DMS 273 (cell line): Measurements from ENCODE around the gene FAM13A.
"Not testable (repeated sequence)": the region's sequence is repeated elsewhere in the genome, so short reads cannot be mapped to it uniquely, and the experiment has no call there.

Source experiments
- DNase-seq: peaks from one replicate; lab custom pipeline; 2025; ENCODE audit not compliant: unreplicated experiment; lab: John Stamatoyannopoulos, UW

Gene FAM13A

GRCh38 chr4:88964450-88964849 lies 92.5 kb downstream of the FAM13A start:
- DNase-seq = no peak

- DNase-seq = no peak
These were observed 93.2 kb downstream of the FAM13A start for GRCh38 chr4:88963817-88964216.

- DNase-seq = no peak
These were observed 94.6 kb downstream of the FAM13A start for GRCh38 chr4:88962396-88962795.

GRCh38 chr4:88960576-88960975 lies 96.4 kb downstream of the FAM13A start:
- no peak for DNase-seq

- no peak for DNase-seq
These were observed 98.9 kb downstream of the FAM13A start for GRCh38 chr4:88958080-88958479.

- no peak for DNase-seq
These were observed 99.4 kb downstream of the FAM13A start for GRCh38 chr4:88957570-88957969.

- no peak for DNase-seq
These were observed 101.2 kb downstream of the FAM13A start for GRCh38 chr4:88955580-88956380.

- no peak for DNase-seq
These were observed 103.6 kb downstream of the FAM13A start for GRCh38 chr4:88953400-88953799.

- no peak for DNase-seq
These were observed 104.9 kb downstream of the FAM13A start for GRCh38 chr4:88952081-88952480.

- no peak for DNase-seq
These were observed 107.4 kb downstream of the FAM13A start for GRCh38 chr4:88949605-88950004.

- DNase-seq = no peak
These were observed 116.5 kb downstream of the FAM13A start for GRCh38 chr4:88940506-88940905.

- DNase-seq = no peak
These were observed 117.3 kb downstream of the FAM13A start for GRCh38 chr4:88939697-88940096.

- peak; percentile 3 for DNase-seq
These were observed 118.8 kb downstream of the FAM13A start for GRCh38 chr4:88938138-88938537.

- DNase-seq = no peak
These were observed 119.9 kb downstream of the FAM13A start for GRCh38 chr4:88937081-88937480.

GRCh38 chr4:88933414-88934160 lies 123.4 kb downstream of the FAM13A start:
- no peak for DNase-seq

- no peak for DNase-seq
These were observed 128.1 kb downstream of the FAM13A start for GRCh38 chr4:88928852-88929251.

- no peak for DNase-seq
These were observed 129.6 kb downstream of the FAM13A start for GRCh38 chr4:88927420-88927819.

- DNase-seq = no peak
These were observed 137.9 kb downstream of the FAM13A start for GRCh38 chr4:88919056-88919455.

- not testable (repeated sequence) for DNase-seq
These were observed 143.8 kb downstream of the FAM13A start for GRCh38 chr4:88913181-88913580.

- DNase-seq = no peak
These were observed 145.5 kb downstream of the FAM13A start for GRCh38 chr4:88911246-88912212.

- no peak for DNase-seq
These were observed 146.9 kb downstream of the FAM13A start for GRCh38 chr4:88910101-88910500.
